ENCODE results near the gene SSBP3. TPM values are rescaled to one million over a fixed set of nuclear protein-coding genes. Genes with fewer than 3 reads are reported as not detected.

The SSBP3 gene
- total and polyA plus RNA-seq, 2 donors: 21.7 to 59.1 TPM

DNA sequence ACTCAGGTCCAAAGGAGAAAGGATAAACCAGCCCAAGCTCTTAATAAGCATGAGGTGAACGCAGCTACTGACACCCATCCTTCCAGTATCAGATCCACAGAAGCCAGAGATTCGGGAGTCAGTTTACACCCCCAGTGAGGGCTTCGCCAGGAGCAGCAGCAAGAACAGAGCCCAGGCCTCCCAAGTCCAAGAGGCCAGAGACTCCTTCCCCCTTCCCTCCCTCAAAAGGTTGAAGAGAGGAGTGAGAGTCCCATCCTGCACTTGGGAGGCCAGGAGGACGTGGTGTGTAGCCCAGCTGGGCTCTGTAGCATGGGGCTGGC lies 133.5 kb downstream of the SSBP3 start:
- no peak overlapping the region for H3K4me3 ChIP-seq (ENCODE audit: low read depth, low read length)
- no peak for DNase-seq (ENCODE audit: extremely low spot score)
- H3K36me3 ChIP-seq (ENCODE audit: insufficient read depth): no peaks in the 10 kb centered on the region
- H3K27ac ChIP-seq (ENCODE audit: low read depth): peak overlapping the region; percentile 49
- H3K4me1 ChIP-seq (ENCODE audit: insufficient read depth): no peaks in the 10 kb centered on the region
- WGBS: 54% methylated on average over 4 of the region's 4 CpGs

DNA sequence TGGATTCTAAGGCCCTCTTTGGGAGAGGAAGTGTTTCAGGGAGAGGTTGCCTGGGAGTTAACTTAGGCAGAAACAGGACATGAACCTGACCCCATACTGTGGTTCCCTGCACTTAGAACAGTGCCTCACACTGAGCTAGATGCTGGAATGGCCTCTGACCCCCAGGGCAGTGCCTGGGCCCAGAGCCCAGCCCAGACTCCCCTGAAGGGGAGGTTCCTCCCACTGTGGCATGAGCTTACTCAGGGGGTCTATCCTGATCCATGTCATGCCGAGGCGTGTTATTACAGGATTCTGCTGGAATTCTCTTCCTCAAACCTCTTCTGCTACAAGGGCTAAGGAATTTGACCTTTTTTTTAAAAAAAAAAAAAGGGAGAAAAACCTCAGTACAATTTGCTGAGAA lies 134.1 kb downstream of the SSBP3 start:
- WGBS: 74% methylated on average over 2 of the region's 2 CpGs
- no peaks in the 10 kb centered on the region for H3K36me3 ChIP-seq (ENCODE audit: insufficient read depth)
- H3K27ac ChIP-seq (ENCODE audit: low read depth): no peak overlapping the region
- H3K4me1 ChIP-seq (ENCODE audit: insufficient read depth): no peaks in the 10 kb centered on the region
- DNase-seq (ENCODE audit: extremely low spot score): no peak
- H3K4me3 ChIP-seq (ENCODE audit: low read depth, low read length): no peak overlapping the region

DNA sequence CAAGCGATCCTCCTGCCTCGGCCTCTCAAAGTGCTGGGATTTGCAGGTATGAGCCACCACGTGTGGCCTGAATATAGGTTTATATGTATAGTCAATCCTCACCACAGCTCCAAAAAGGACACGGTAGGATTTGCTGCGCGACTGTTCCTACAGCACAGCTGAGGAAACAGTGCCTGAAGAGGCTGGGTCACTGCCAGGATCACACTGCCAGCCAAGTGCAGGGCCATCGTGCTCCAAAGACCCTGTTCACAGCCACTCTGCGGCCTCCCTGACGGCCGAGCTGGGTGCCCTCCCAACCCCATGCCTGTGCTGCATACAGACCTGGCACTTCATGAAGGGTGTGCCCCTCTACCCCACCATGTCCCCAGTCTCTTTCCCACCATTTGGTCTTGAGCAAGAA lies 134.9 kb downstream of the SSBP3 start:
- H3K27ac ChIP-seq (ENCODE audit: low read depth): no peak overlapping the region
- DNase-seq (ENCODE audit: extremely low spot score): no peak
- H3K4me3 ChIP-seq (ENCODE audit: low read depth, low read length): no peak overlapping the region
- H3K36me3 ChIP-seq (ENCODE audit: insufficient read depth): no peaks in the 10 kb centered on the region
- WGBS: 81% methylated on average over 10 of the region's 10 CpGs
- H3K4me1 ChIP-seq (ENCODE audit: insufficient read depth): no peaks in the 10 kb centered on the region

DNA sequence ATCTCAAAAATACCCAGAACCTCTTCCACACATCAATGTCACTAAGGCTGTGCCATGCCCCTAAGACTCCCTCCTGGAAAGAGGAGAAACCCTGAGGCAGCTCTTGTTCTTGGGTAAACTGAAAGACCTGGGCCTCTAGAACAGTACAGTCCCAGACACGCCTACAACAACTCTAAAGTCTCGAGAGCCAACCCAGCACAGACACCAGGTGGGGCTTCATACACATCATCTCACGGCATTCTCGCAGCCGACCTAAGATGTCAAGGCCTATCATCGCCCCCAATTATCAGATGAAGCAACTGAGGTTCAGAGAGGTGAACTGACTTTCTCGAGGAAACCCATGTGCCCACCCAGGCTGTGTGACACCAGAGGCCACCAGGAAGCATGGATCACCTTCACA lies 135.7 kb downstream of the SSBP3 start:
- H3K36me3 ChIP-seq (ENCODE audit: insufficient read depth): no peaks in the 10 kb centered on the region
- H3K4me3 ChIP-seq (ENCODE audit: low read depth, low read length): no peak overlapping the region
- DNase-seq (ENCODE audit: extremely low spot score): no peak
- no peaks in the 10 kb centered on the region for H3K4me1 ChIP-seq (ENCODE audit: insufficient read depth)
- H3K27ac ChIP-seq (ENCODE audit: low read depth): no peak overlapping the region
- 93% methylated on average over 7 of the region's 7 CpGs for WGBS

DNA sequence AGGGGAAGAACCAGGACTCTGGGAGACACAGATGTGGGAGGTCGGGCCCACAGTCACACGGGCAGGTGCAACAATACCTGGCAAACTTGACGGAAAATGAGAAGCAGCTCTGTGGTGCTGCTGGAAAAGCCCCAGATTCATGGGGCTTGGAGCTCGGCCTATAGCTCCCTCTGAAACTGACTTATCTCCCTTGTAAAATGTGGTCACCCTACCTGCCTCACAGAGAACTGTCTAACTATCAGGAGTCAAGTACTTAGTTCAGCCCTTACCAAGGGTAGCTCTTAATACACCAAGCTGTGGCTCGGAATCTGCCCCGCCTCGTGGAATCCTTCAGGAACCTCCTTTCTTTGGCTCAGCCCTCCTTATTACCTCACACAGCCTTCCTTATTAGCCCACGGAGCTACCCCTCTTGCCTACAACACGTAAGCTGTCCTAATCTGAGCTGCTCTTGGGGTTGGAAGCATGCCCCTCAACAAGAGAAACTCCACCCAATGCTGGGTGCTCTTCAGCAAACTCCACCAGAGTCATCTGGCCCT lies 137.4 kb downstream of the SSBP3 start:
- Histone ChIP-seq H3K4me1 (ENCODE audit: insufficient read depth) (no peaks in the 10 kb centered on the region), H3K36me3 (ENCODE audit: insufficient read depth) (no peaks in the 10 kb centered on the region), H3K4me3 (ENCODE audit: low read depth, low read length) (no peak overlapping the region), H3K27ac (ENCODE audit: low read depth) (no peak overlapping the region)
- no peak for DNase-seq (ENCODE audit: extremely low spot score)
- WGBS: 41% methylated on average over 9 of the region's 9 CpGs

DNA sequence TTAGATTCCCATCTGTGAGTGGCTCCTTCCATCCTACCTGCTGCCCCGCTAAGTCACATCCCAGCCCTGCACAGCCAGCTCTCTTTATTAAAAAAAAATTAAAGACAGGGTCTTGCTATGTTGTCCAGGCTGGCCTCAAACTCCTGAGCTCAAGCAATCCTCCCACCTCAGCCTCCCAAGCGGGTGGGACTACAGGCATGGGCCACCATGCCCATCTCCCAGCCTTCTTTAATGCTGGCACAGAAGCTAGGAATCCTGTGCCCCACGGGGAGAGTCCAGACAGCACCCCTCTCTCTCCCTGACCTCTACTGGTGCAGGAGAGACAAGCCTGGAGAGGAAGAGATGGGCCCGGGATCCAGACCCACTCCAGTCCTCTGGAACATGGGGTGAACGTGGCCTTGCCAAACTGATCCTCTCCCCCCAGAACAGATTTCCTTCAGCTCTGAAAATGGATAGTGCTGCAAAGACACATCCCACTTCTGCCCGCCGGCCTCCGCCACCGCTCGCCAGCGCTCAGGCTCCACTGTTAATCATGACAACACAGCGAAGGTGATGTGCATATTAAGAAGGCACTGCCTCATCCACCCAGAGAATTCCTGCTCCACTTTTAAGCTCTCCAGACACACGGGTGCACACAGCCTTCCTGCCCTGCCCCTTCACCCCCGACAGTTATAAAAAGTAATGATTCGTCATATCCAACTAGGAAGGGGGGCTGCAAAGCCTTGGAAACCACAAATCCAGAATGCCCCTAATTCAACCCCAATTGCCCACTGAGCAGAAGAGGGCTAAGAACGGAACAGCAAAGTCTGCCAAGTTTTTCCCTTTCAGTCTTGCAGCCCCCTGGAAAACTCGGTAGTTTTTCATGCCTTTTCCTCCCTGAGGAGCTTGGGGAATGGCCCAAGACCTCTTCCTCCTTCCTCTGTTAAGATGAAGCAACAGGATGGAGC lies 138.1 kb downstream of the SSBP3 start:
- no peak overlapping the region for H3K27ac ChIP-seq (ENCODE audit: low read depth)
- 83% methylated on average over 17 of the region's 17 CpGs for WGBS

DNA sequence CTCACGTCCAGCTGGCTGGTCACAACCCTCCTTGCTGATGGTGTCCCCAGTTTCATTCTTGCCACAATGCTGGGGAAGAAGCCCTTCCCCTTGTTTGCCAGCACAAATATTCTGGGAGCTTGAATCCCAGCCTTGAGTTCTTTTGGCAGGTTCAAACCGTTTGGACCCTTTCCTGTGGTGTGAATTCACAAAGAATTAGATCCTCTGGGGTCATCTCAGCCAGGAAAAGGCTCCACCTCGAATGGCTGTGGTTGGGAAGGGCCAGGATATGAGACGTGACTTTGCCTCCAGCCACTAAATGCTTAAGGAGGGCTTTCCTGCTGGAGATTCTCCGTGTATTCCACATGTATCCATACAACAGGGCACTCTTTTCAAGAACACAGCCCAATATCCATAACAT lies 139.3 kb downstream of the SSBP3 start:
- Histone ChIP-seq H3K36me3 (ENCODE audit: insufficient read depth) (no peaks in the 10 kb centered on the region), H3K27ac (ENCODE audit: low read depth) (no peak overlapping the region), H3K4me1 (ENCODE audit: insufficient read depth) (no peaks in the 10 kb centered on the region), H3K4me3 (ENCODE audit: low read depth, low read length) (no peak overlapping the region)
- WGBS: 64% methylated on average over 5 of the region's 5 CpGs
- DNase-seq (ENCODE audit: extremely low spot score): no peak

More for the DNA sequence above, 138.1 kb downstream of the SSBP3 start:
- no peaks in the 10 kb centered on the region for H3K4me1 ChIP-seq (ENCODE audit: insufficient read depth)
- no peak overlapping the region for H3K4me3 ChIP-seq (ENCODE audit: low read depth, low read length)
- H3K36me3 ChIP-seq (ENCODE audit: insufficient read depth): no peaks in the 10 kb centered on the region
- DNase-seq (ENCODE audit: extremely low spot score): no peak

DNA sequence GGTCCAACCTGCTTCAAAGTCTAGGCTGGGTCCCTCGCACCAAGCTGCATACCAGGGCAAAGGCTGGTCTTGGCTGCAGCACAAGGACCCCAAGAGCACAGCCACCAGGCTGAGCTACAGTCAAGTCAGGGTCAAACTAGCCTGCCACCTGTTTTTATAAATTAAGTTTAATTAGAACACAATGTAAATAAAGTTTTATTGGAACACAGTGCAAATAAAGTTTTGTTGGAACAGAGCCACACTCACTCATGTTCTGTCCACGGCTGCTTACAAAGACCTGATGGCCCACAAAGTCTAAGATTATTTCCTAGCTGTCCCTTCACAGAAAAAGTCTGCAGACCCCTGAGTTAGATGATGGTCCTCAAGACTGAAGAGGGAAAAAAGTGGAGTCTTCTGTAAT lies 140.0 kb downstream of the SSBP3 start:
- H3K4me3 ChIP-seq (ENCODE audit: low read depth, low read length): no peak overlapping the region
- no peaks in the 10 kb centered on the region for H3K4me1 ChIP-seq (ENCODE audit: insufficient read depth)
- no peaks in the 10 kb centered on the region for H3K36me3 ChIP-seq (ENCODE audit: insufficient read depth)
- no peak for DNase-seq (ENCODE audit: extremely low spot score)
- 88% methylated on average over 2 of the region's 2 CpGs for WGBS
- H3K27ac ChIP-seq (ENCODE audit: low read depth): no peak overlapping the region

DNA sequence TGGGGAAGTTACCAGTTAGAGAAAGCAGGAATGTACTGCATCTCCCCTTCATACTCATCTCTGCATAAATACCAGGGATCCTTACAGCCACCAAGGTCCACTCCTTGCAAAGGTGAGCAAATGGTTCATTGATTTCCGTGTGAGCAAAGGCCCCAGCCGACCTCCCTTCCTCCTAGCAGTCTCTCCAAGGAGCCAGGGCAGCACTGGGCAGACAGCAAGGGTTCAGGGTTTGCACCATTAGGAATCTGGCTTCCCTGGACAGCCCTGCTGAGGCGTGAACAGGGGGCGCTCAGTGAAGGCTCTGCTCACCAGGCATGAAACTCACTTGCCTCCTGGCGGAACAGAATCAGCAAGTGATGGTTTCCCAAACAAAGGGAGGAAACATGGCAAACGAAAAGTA lies 140.5 kb downstream of the SSBP3 start:
- no peak overlapping the region for H3K4me3 ChIP-seq (ENCODE audit: low read depth, low read length)
- H3K36me3 ChIP-seq (ENCODE audit: insufficient read depth): no peaks in the 10 kb centered on the region
- H3K4me1 ChIP-seq (ENCODE audit: insufficient read depth): no peaks in the 10 kb centered on the region
- no peak for DNase-seq (ENCODE audit: extremely low spot score)
- 89% methylated on average over 6 of the region's 6 CpGs for WGBS
- H3K27ac ChIP-seq (ENCODE audit: low read depth): no peak overlapping the region

DNA sequence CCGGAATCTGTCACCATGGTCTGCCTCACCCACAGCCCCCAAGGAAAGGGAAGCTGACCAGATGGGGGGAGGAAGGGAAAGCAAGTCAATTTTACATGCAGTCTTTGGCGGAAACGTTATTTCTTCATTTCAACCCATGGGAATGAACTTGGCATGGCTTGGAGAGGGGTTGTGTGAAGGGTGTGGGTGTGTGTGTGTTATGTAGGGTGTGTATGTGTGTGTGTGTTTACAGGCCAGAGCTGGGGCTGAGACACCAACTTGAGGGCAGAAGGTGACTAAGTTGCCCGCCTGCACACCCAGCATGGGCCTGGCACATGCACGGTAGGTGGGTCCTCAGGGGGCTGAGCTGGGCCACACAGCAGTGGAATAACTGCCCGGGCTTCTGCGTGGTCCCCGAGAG lies 141.1 kb downstream of the SSBP3 start:
- Histone ChIP-seq H3K36me3 (ENCODE audit: insufficient read depth) (no peaks in the 10 kb centered on the region), H3K4me3 (ENCODE audit: low read depth, low read length) (no peak overlapping the region), H3K27ac (ENCODE audit: low read depth) (no peak overlapping the region), H3K4me1 (ENCODE audit: insufficient read depth) (no peaks in the 10 kb centered on the region)
- DNase-seq (ENCODE audit: extremely low spot score): no peak
- 91% methylated on average over 8 of the region's 8 CpGs for WGBS

DNA sequence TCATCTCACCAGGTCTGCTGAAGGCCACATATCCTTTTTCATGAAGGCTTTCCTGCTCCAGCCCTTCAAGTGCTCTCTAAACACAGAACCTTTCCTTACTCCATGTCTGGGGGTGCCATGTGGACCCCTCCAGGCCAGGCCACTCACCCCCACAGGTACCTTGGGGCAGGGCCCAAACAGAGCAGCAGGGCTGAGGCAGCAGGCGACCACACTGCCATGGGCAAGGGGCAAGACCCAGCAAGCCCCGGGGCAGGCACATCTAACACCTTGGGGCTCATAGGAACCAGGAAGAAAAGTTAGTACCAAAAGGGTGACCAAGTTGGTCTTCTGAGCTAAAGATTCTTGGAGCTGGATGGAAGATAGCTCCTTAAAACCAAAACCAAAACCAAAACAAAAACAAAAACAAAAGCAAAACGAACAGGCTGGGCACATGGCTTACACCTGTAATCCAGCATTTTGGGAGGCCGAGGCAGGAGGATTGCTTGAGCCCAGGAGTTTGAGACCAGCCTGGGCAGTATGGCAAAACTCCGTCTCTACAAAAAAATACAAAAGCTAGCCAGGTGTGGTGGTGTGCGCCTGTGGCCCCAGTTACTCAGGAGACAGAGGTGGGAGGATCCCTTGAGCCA lies 142.5 kb downstream of the SSBP3 start:
- no peaks in the 10 kb centered on the region for H3K4me1 ChIP-seq (ENCODE audit: insufficient read depth)
- no peak overlapping the region for H3K4me3 ChIP-seq (ENCODE audit: low read depth, low read length)
- no peak for DNase-seq (ENCODE audit: extremely low spot score)
- no peaks in the 10 kb centered on the region for H3K36me3 ChIP-seq (ENCODE audit: insufficient read depth)
- 82% methylated on average over 6 of the region's 6 CpGs for WGBS
- no peak overlapping the region for H3K27ac ChIP-seq (ENCODE audit: low read depth)

DNA sequence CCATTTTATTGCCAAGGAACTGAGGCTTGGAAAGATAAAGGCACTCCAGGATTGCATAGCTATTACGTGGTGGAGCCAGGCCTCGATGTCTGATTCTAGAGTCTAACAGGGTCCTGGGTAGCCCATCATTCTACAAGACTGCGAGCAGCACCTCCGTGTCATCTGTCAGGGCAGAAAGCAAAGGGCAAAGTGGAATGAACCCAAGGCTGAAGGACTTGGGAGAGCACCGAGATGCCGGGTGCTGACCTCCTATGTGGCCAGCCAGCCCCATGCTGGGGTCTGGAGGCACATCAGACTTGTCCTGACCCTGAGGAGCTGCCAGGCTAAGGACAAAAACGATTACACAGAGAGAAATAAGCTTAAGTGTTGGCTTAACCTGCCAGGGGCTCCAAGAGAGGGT lies 143.9 kb downstream of the SSBP3 start:
- Histone ChIP-seq H3K36me3 (ENCODE audit: insufficient read depth) (no peaks in the 10 kb centered on the region), H3K4me1 (ENCODE audit: insufficient read depth) (no peaks in the 10 kb centered on the region), H3K27ac (ENCODE audit: low read depth) (no peak overlapping the region), H3K4me3 (ENCODE audit: low read depth, low read length) (no peak overlapping the region)
- WGBS: 93% methylated on average over 7 of the region's 7 CpGs
- DNase-seq (ENCODE audit: extremely low spot score): no peak

DNA sequence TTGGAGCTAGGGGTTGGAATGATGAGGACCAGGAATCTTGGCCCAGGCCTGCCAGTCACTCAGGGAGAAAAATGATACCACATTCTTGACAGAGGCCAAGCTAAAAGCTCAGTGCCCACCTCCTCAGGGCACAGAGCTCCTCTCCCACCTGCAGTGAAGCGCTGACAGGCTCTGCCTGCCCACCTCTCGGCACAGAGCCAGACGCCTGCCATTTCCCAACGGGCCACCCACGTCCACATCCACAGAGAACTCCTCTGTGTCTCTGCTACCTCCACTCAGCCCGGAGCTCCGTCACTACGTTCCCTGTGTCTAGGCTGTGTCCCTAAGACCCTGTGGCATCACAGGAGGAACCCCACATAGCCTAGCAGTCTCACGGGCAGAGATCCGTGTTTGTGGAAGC lies 145.4 kb downstream of the SSBP3 start:
- H3K27ac ChIP-seq (ENCODE audit: low read depth): no peak overlapping the region
- no peaks in the 10 kb centered on the region for H3K4me1 ChIP-seq (ENCODE audit: insufficient read depth)
- WGBS: 88% methylated on average over 10 of the region's 10 CpGs
- H3K4me3 ChIP-seq (ENCODE audit: low read depth, low read length): no peak overlapping the region
- DNase-seq (ENCODE audit: extremely low spot score): no peak
- H3K36me3 ChIP-seq (ENCODE audit: insufficient read depth): no peaks in the 10 kb centered on the region

DNA sequence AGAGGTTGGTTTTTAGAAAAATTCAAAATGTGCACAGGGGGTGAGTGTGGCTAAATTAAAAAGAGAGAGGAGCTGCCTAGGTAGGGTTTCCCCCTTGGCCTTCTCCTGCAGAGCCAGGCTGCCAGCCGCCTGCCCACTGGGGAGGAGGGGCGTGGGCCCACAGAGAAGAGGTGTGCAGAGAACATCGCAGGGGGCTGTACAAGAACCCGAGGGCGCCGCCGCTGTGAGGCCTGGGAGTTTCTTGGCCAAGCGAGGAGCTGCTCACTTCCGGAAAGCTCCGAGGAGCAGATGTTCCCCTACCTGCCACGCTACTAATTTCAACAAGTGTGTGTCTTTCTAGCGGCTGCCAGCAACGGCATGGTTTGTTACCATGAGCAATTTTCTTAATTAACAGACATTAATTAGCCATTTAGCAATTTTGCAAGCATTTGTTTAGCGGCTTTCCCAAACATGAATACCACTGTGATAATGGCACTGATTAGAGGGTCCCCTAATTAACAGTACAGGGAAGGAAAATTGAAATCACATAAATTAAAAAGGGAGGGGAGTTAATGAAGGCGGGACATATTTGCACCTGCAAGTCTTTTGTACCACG lies 146.6 kb downstream of the SSBP3 start:
- DNase-seq (ENCODE audit: extremely low spot score): no peak
- Histone ChIP-seq H3K27ac (ENCODE audit: low read depth) (no peak overlapping the region), H3K36me3 (ENCODE audit: insufficient read depth) (no peaks in the 10 kb centered on the region), H3K4me1 (ENCODE audit: insufficient read depth) (no peaks in the 10 kb centered on the region), H3K4me3 (ENCODE audit: low read depth, low read length) (no peak overlapping the region)
- 94% methylated on average over 16 of the region's 16 CpGs for WGBS

All from urinary bladder (tissue), 4 donors.